ENCODE results near the gene VSIG10L. TPM values are rescaled to one million over a fixed set of nuclear protein-coding genes. Genes with fewer than 3 reads are reported as not detected.

Gene VSIG10L
- total RNA-seq, 4 donors from 2014 or later = 0.60 to 2.2 (median 1.8) TPM

GRCh38 chr19:51386882-51387520, 45.1 kb upstream of the VSIG10L start:
- Histone ChIP-seq H3K4me1 (no peaks in the 10 kb centered on the region), H3K27ac (no peak overlapping the region), H3K9me3 (no peaks in the 10 kb centered on the region), H3K36me3 (no peaks in the 10 kb centered on the region), H3K4me3 (no peak overlapping the region), H3K27me3 (no peaks in the 10 kb centered on the region)
- in situ Hi-C loops (cut with MboI; ENCODE audit: low pct_ligation_motif_present in 1 of 4, low pct_unique_long_range_greater_than_20kb in 1 of 4, low sequenced_read_pairs in 3 of 4) (no loop called here), intact Hi-C loops (cut with DNase I; ENCODE audit: low total_unique reads) (no loop called here)
- TF ChIP-seq POLR2AphosphoS5 (IDR thresholded peaks at IDR 0.05) (no peak), EP300 (IDR thresholded peaks at IDR 0.05; ENCODE audit: low read depth) (no peak), POLR2A (IDR thresholded peaks at IDR 0.05) (no peak), CTCF (IDR thresholded peaks at IDR 0.05) (no peak)
- 68 to 87% methylated on average over 11 to 14 of the region's 14 CpGs for WGBS, 2 donors (ENCODE audit: low coverage in 1 of 2)
- DNase-seq = no peak

DNA sequence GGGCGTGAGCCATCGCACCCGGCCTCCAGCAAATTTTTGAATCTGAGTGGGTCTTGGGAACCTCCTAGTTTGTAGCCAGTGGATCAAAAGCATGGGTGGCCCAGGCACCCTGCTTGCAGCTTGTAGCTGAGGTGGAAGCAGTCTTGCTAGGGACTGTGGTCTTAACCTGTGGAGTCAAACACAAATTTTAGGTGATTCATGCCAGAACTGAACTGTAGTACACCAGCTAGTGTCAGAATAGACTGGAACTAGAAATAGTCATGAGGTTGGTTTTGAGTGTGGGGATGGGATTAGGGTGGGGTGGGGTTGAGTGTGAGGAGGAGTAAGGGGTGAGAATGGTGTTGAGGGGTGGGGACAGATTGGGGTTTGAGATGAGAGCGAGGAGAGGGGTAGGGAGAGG, 40.1 kb upstream of the VSIG10L start:
- no peak for DNase-seq
- H3K36me3 ChIP-seq = no peaks in the 10 kb centered on the region
- H3K4me3 ChIP-seq = no peak overlapping the region
- in situ Hi-C loops (cut with MboI; ENCODE audit: low pct_ligation_motif_present in 1 of 4, low pct_unique_long_range_greater_than_20kb in 1 of 4, low sequenced_read_pairs in 3 of 4) (no loop called here), intact Hi-C loops (cut with DNase I; ENCODE audit: low total_unique reads) (no loop called here)
- H3K9me3 ChIP-seq = peaks cover 0 to 4% of the 10 kb centered on the region in 2 donors
- TF ChIP-seq POLR2AphosphoS5 (IDR thresholded peaks at IDR 0.05) (no peak), POLR2A (IDR thresholded peaks at IDR 0.05) (no peak), CTCF (IDR thresholded peaks at IDR 0.05) (no peak)
- no peaks in the 10 kb centered on the region for H3K4me1 ChIP-seq
- no peaks in the 10 kb centered on the region for H3K27me3 ChIP-seq
- no peak overlapping the region for H3K27ac ChIP-seq
- 98 to 100% methylated on average over 1 to 4 of the region's 4 CpGs for WGBS, 2 donors (ENCODE audit: low coverage in 1 of 2)

- TF ChIP-seq POLR2A (IDR thresholded peaks at IDR 0.05) (no peak), EP300 (IDR thresholded peaks at IDR 0.05; ENCODE audit: low read depth) (no peak), POLR2AphosphoS5 (IDR thresholded peaks at IDR 0.05) (no peak)
- Histone ChIP-seq H3K27me3 (no peaks in the 10 kb centered on the region), H3K36me3 (no peaks in the 10 kb centered on the region), H3K9me3 (peaks cover 0 to 4% of the 10 kb centered on the region in 2 donors), H3K27ac (no peak overlapping the region), H3K4me3 (no peak overlapping the region), H3K4me1 (no peaks in the 10 kb centered on the region)
- intact Hi-C loops (cut with DNase I; ENCODE audit: low total_unique reads) (no loop called here), in situ Hi-C loops (cut with MboI; ENCODE audit: low pct_ligation_motif_present in 1 of 4, low pct_unique_long_range_greater_than_20kb in 1 of 4, low sequenced_read_pairs in 3 of 4) (no loop called here)
- WGBS, 2 donors (ENCODE audit: low coverage in 1 of 2) = 90% methylated on average over 9 of the region's 9 CpGs; no CpG with 5 or more reads in 1 of the 2 donors
- DNase-seq = no peak
Observed at GRCh38 chr19:51380379-51380778, 38.4 kb upstream of the VSIG10L start.

DNA sequence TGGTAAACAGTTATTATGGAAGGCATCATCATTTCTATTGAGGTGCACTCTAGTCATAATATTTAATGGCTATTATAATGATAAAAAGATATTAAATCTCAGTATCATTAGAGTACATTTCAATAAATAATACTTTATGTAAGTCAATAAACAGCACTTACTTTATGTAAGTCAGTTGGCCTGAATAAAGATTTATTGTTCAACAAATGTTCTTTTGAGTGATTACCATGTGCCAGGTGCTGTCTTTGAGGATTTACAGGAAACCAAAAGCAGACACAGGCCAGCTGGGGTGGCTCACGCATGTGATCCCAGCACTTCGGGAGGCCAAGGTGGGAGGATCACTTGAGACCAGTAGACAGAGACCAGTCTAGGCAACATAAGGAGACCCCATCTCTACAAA, 35.5 kb upstream of the VSIG10L start:
- TF ChIP-seq POLR2A (IDR thresholded peaks at IDR 0.05) (no peak), EP300 (IDR thresholded peaks at IDR 0.05; ENCODE audit: low read depth) (no peak), CTCF (IDR thresholded peaks at IDR 0.05) (no peak), POLR2AphosphoS5 (IDR thresholded peaks at IDR 0.05) (no peak)
- no peak overlapping the region for H3K4me3 ChIP-seq
- no peaks in the 10 kb centered on the region for H3K36me3 ChIP-seq
- H3K27me3 ChIP-seq = no peaks in the 10 kb centered on the region
- peaks cover 0 to 4% of the 10 kb centered on the region in 2 donors for H3K9me3 ChIP-seq
- no peaks in the 10 kb centered on the region for H3K4me1 ChIP-seq
- no peak for DNase-seq
- intact Hi-C loops (cut with DNase I; ENCODE audit: low total_unique reads) (loop anchor here (10.0 kb wide), 1 partner anchor 317 kb away; the partner anchor contains the start of gene SPACA6), in situ Hi-C loops (cut with MboI; ENCODE audit: low pct_ligation_motif_present in 1 of 4, low pct_unique_long_range_greater_than_20kb in 1 of 4, low sequenced_read_pairs in 3 of 4) (no loop called here)
- 60 to 79% methylated on average over 2 of the region's 2 CpGs for WGBS, 2 donors (ENCODE audit: low coverage in 1 of 2)
- no peak overlapping the region for H3K27ac ChIP-seq

All from transverse colon (tissue), 4 donors.